Activated B cell treated with CpG ODN at 0.5 μM for 24 hours (primary cell): ENCODE measurements around the gene ELANE. TPM values are rescaled to one million over a fixed set of nuclear protein-coding genes. Genes with fewer than 3 reads are reported as not detected.
"Not testable (repeated sequence)": the region's sequence is repeated elsewhere in the genome, so short reads cannot be mapped to it uniquely, and the experiment has no call there.

Experiments
- ATAC-seq: fragments of 200-7000 bp; cut with Tn5 transposase; one replicate; pipeline ENCODE4 v1.10.0; 2021; ENCODE audit warnings: low read depth, mild to moderate bottlenecking, moderate library complexity
- CTCF ChIA-PET: fragments of 350-600 bp; sonication (Branson Sonifier 250); formaldehyde crosslinking; loops from one replicate; lab custom pipeline; 2021; ENCODE audit warnings: antibody characterized with exemption; lab: Charles Lee
- POLR2A ChIA-PET: fragments of 350-600 bp; sonication (Branson Sonifier 250); formaldehyde crosslinking; loops from one replicate; lab custom pipeline; 2021; ENCODE audit warnings: antibody characterized with exemption; lab: Charles Lee
- DNase-seq: peaks from one replicate; pipeline ENCODE4 v3.0.0; 2022
- H3K27ac Mint-ChIP-seq: one replicate; pipeline ENCODE4 v1.8.0; 2020; ENCODE audit warnings: mixed read lengths
- H3K27me3 Mint-ChIP-seq: one replicate; pipeline ENCODE4 v1.8.0; 2021; ENCODE audit warnings: mixed read lengths
- H3K36me3 Mint-ChIP-seq: one replicate; pipeline ENCODE4 v1.8.0; 2021; ENCODE audit warnings: low read depth, mixed read lengths
- H3K4me1 Mint-ChIP-seq: one replicate; pipeline ENCODE4 v1.8.0; 2021; ENCODE audit warnings: mixed read lengths
- H3K4me3 Mint-ChIP-seq: one replicate; pipeline ENCODE4 v1.8.0; 2020; ENCODE audit warnings: mild to moderate bottlenecking, mixed read lengths
- H3K9me3 Mint-ChIP-seq: one replicate; pipeline ENCODE4 v1.8.0; 2020; ENCODE audit warnings: mixed read lengths
- intact Hi-C: fragments of 100-400 bp; cut with micrococcal nuclease; formaldehyde crosslinking; loops from one replicate; pipeline ENCODE4 v1.15.1; 2024
- total RNA-seq: library from RNA; stranded (reverse); gene quantifications from 2 replicates; pipeline ENCODE4 v1.2.3, GENCODE V29; 2022
- TF ChIP-seq, protein P1 (sequence below): fragments of 200-600 bp; IDR thresholded peaks from one replicate; pipeline ENCODE4 v1.8.0; 2022; ENCODE audit warnings: antibody characterized with exemption, mild to moderate bottlenecking

Gene ELANE
- total RNA-seq, 1 donor from 2014 or later = not detected

DNA sequence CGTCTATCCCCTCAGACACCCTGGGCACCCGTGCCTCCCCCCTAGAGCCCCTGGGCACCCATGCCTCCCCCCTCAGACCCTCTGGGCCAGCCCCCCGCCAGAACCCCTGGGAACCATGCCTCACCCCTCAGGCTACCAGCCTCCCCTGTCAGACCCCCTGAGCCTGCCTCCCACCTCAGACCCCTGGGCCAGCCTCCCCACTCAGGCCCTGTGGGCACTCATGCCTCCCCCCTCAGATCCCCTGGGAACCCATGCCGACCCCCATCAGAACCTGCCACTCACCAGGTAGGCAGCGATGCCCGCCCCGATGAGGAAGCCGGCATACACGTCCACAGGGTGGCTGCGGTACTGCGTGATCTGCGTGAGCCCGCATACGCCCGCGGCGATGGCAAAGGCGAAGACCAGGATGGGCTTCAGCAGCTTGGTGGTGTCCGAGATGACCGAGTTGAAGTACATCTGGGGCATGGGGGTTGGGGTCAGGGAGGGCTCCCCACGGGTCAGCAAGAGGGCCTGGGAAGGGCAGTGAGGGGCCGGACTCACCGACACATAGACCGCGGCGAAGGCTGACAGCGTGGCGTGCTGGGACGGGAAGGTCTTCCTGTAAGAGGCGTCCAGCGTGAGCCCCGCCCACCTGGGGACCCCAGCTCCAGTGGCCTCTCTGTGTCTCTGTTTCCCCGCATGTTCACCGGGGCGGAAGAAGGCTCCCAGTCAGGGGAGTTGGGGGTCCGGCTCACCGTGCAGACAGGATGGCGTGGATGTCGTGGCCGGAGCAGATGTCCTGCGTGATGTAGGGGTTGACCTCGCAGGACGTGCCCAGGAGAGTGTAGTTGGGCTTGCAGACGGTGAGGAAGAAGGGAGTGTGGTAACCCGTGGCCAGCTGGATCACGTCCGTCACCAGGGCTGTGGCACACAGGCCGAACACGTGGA is 37.7 kb upstream of the ELANE start:
- Mint-ChIP-seq H3K27me3 (no peaks in the 10 kb centered on the region), H3K4me1 (no peaks in the 10 kb centered on the region), H3K27ac (no peak overlapping the region), H3K36me3 (peaks cover 40% of the 10 kb centered on the region), H3K9me3 (peaks cover 4% of the 10 kb centered on the region), H3K4me3 (no peak overlapping the region)
- intact Hi-C loops = no loop called here
- POLR2A ChIA-PET = no interaction called here
- CTCF ChIA-PET = no interaction called here
- TF ChIP-seq, protein P1, sequence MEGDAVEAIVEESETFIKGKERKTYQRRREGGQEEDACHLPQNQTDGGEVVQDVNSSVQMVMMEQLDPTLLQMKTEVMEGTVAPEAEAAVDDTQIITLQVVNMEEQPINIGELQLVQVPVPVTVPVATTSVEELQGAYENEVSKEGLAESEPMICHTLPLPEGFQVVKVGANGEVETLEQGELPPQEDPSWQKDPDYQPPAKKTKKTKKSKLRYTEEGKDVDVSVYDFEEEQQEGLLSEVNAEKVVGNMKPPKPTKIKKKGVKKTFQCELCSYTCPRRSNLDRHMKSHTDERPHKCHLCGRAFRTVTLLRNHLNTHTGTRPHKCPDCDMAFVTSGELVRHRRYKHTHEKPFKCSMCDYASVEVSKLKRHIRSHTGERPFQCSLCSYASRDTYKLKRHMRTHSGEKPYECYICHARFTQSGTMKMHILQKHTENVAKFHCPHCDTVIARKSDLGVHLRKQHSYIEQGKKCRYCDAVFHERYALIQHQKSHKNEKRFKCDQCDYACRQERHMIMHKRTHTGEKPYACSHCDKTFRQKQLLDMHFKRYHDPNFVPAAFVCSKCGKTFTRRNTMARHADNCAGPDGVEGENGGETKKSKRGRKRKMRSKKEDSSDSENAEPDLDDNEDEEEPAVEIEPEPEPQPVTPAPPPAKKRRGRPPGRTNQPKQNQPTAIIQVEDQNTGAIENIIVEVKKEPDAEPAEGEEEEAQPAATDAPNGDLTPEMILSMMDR = no peak
- no peak for ATAC-seq
- no peak for DNase-seq

DNA sequence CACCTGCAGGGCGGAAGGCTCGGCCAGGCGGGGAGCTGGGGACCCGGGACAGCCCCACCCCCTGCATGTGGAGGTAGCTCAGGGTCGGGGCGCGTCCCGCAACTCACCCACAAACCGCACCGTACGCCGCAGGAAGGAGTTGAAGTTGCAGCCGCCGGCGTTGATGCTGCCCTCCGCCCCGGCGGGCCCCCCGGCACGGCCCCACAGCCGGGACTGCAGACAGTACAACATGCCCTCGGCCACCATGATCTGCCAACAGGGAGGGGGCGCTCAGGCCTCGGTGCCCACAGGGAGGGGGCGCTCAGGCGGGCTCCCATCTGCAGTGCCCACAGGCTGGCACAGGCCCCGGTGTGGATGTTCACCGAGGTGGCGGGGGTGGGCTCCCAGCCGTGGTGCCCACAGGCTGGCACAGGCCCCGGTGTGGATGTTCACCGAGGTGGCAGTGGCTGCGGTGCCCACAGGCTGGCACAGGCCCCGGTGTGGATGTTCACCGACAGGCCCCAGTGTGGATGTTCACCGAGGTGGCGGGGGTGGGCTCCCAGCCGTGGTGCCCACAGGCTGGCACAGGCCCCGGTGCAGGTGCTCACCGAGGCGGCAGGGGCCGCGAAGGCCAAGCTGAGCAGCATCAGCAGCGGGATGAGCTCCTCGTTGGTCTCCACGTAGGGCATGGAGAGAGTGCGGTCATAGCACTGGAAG is 36.9 kb upstream of the ELANE start:
- ChIA-PET CTCF (no interaction called here), POLR2A (no interaction called here)

DNA sequence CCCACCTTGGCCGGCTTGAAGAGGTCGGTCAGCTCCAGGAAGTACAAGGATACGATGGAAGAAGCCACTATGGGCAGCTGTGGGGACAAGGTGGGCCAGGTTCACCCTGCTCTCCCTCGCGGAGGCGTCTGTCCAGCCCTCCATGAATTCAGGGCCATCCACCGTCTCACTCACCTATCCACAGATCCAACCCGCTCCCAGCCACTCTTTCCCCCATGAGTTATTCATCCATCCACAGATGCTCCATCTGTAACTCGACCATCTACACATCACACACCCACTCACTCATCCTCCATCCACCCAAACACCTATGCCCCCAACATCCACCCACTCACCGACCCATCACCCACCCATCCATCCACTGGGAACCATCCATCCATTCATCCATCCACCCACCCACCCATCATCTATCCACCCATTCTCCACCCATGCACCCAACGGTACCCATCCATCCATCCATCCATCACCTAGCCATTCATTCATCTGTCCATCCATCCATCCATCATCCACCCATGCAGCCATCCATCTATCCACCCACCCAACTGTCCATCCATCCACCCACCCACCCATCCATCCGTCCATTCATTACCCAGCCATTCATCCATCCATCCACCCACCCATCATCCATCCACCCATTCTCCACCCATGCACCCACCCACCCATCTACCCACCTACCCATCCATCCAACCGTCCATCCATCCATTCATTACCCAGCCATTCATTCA is 36.2 kb upstream of the ELANE start:
- CTCF ChIA-PET = no interaction called here
- Mint-ChIP-seq H3K9me3 (peaks cover 4% of the 10 kb centered on the region), H3K27ac (no peak overlapping the region), H3K27me3 (no peaks in the 10 kb centered on the region), H3K4me3 (no peak overlapping the region), H3K36me3 (peaks cover 27% of the 10 kb centered on the region), H3K4me1 (no peaks in the 10 kb centered on the region)
- intact Hi-C loops = no loop called here
- ATAC-seq (no peak), DNase-seq (no peak)
- POLR2A ChIA-PET = no interaction called here
- TF ChIP-seq, protein P1 = no peak

More for the DNA sequence above, 36.9 kb upstream of the ELANE start:
- H3K9me3 Mint-ChIP-seq = peaks cover 4% of the 10 kb centered on the region
- H3K4me1 Mint-ChIP-seq = no peaks in the 10 kb centered on the region
- H3K27ac Mint-ChIP-seq = no peak overlapping the region
- peak; percentile 9 for ATAC-seq
- H3K36me3 Mint-ChIP-seq = peaks cover 32% of the 10 kb centered on the region
- DNase-seq = no peak
- no peak overlapping the region for H3K4me3 Mint-ChIP-seq
- TF ChIP-seq, protein P1 = no peak
- H3K27me3 Mint-ChIP-seq = no peaks in the 10 kb centered on the region
- intact Hi-C loops = no loop called here

DNA sequence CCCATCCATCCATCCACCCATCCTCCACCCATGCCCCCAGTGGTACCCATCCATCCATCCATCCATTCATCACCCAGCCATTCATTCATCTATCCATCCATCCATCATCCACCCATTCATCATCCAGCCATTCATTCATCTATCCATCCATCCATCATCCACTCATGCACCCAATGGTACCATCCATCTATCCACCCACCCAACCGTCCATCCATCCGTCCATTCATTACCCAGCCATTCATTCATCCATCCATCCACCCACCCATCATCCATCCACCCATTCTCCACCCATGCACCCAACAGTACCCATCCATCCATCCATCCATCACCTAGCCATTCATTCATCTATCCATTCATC is 35.6 kb upstream of the ELANE start:
- TF ChIP-seq, protein P1 = no peak
- intact Hi-C loops = no loop called here
- Mint-ChIP-seq H3K4me3 (no peak overlapping the region), H3K4me1 (no peaks in the 10 kb centered on the region), H3K27ac (no peak overlapping the region), H3K27me3 (no peaks in the 10 kb centered on the region), H3K9me3 (peaks cover 4% of the 10 kb centered on the region), H3K36me3 (peaks cover 24% of the 10 kb centered on the region)
- ChIA-PET POLR2A (no interaction called here), CTCF (no interaction called here)
- ATAC-seq = no peak
- DNase-seq = no peak

DNA sequence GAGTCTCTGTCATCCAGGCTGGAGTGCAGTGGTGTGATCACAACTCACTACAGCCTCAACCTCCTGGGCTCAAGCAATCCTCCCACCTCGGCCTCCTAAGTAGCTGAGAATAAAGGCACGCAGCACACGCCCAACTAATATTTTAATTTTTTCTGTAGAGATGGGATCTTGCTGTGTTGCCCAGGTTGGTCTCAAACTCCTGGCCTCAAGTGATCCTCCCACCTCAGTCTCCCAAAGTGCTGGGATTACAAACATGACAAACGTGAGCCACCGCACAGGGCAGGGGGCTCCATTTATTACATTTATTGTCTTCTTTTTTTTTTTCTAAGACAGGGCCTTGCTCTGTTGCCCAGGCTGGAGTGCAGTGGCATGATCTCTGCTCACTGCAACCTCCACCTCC is 31.9 kb upstream of the ELANE start:
- H3K9me3 Mint-ChIP-seq, H3K4me1 Mint-ChIP-seq, intact Hi-C loops, H3K27ac Mint-ChIP-seq, H3K4me3 Mint-ChIP-seq, ATAC-seq, DNase-seq, H3K36me3 Mint-ChIP-seq, POLR2A ChIA-PET, CTCF ChIA-PET: not testable (repeated sequence)
- H3K27me3 Mint-ChIP-seq = peaks cover 11% of the 10 kb centered on the region
